HG02623 (cell line): Measurements from ENCODE around the gene OVCH1.
"Not testable (repeated sequence)": the region's sequence is repeated elsewhere in the genome, so short reads cannot be mapped to it uniquely, and the experiment has no call there.

Source experiments
- ATAC-seq: cut with Tn5 transposase; IDR thresholded peaks from one replicate; pipeline ENCODE4 v1.9.1; 2021; ENCODE audit warnings: moderate library complexity; ENCODE audit not compliant: unreplicated experiment

The OVCH1 gene

GRCh38 chr12:29414368-29414767 is 83.1 kb downstream of the OVCH1 start:
- no peak for ATAC-seq

GRCh38 chr12:29405561-29405960 is 91.9 kb downstream of the OVCH1 start:
- no peak for ATAC-seq

GRCh38 chr12:29403991-29404390 is 93.5 kb downstream of the OVCH1 start:
- ATAC-seq: no peak

GRCh38 chr12:29402437-29402836 is 95.0 kb downstream of the OVCH1 start:
- ATAC-seq: no peak

- ATAC-seq: peak; percentile 74
Observed at GRCh38 chr12:29398495-29398894, 99.0 kb downstream of the OVCH1 start.

- no peak for ATAC-seq
Observed at GRCh38 chr12:29396774-29397173, 100.7 kb downstream of the OVCH1 start.

GRCh38 chr12:29395356-29395755 is 102.1 kb downstream of the OVCH1 start:
- no peak for ATAC-seq

- ATAC-seq: not testable (repeated sequence)
Observed at GRCh38 chr12:29390419-29390818, 107.1 kb downstream of the OVCH1 start.

- ATAC-seq: no peak
Observed at GRCh38 chr12:29389295-29389919, 108.1 kb downstream of the OVCH1 start.

GRCh38 chr12:29386084-29386680 is 111.3 kb downstream of the OVCH1 start:
- not testable (repeated sequence) for ATAC-seq

- not testable (repeated sequence) for ATAC-seq
Observed at GRCh38 chr12:29385194-29385593, 112.3 kb downstream of the OVCH1 start.

GRCh38 chr12:29382251-29382650 is 115.2 kb downstream of the OVCH1 start:
- no peak for ATAC-seq

- ATAC-seq: peak; percentile 93
Observed at GRCh38 chr12:29380536-29381523, 116.7 kb downstream of the OVCH1 start, which contains the start of gene ERGIC2. TSS of gene ERGIC2 (minus strand) at chr12:29381172. CDS start at chr12:29371633, 9,539 bp downstream.
